Psoas muscle (tissue), 8 donors: ENCODE results near the gene LMOD3. TPM values are rescaled to one million over a fixed set of nuclear protein-coding genes. Genes with fewer than 3 reads are reported as not detected.

Source experiments
- ATAC-seq, 4 donors: fragments of 200-7000 bp; cut with Tn5 transposase; one replicate each; pipeline ENCODE4 v1.9.1; 2020; ENCODE audit warnings: moderate library complexity in 3 of 4, mild to moderate bottlenecking in 2 of 4
- DNase-seq, 2 donors: peaks; one replicate each; pipeline ENCODE4 v3.0.0-alpha.2; 2020
- H3K27ac ChIP-seq: fragments of 200-600 bp; one replicate; pipeline ENCODE4 v1.8.0; 2022
- H3K27me3 ChIP-seq, 3 donors: fragments of 200-600 bp in 1 of 3; one replicate each; pipeline versions ENCODE4 v1.6.1 to v1.8.0; 2013 to 2022; ENCODE audit warnings: low read length in 2 of 3, mild to moderate bottlenecking in 2 of 3, moderate library complexity in 1 of 3; ENCODE audit not compliant: insufficient read depth in 3 of 3
- H3K36me3 ChIP-seq, 2 donors: fragments of 200-600 bp in 1 of 2; one replicate each; pipeline versions ENCODE4 v1.6.1 to v1.8.0; 2013 to 2022; ENCODE audit warnings: low read depth in 1 of 2, mild to moderate bottlenecking in 1 of 2, moderate library complexity in 1 of 2; ENCODE audit not compliant: insufficient read depth in 1 of 2
- H3K4me1 ChIP-seq: fragments of 200-600 bp; one replicate; pipeline ENCODE4 v1.8.0; 2022
- H3K4me3 ChIP-seq: fragments of 200-600 bp; one replicate; pipeline ENCODE4 v1.8.0; 2022; ENCODE audit warnings: mild to moderate bottlenecking
- H3K9me3 ChIP-seq: fragments of 200-600 bp; one replicate; pipeline ENCODE4 v1.8.0; 2022
- WGBS, 3 donors: extraction: QIAGEN DNeasy Blood & Tissue Kit; methylation state at CpG; one replicate each; pipeline versions ENCODE4 v1.1.6 to v1.1.7; 2013; 5-methylcytosine and 5-hydroxymethylcytosine counted together
- intact Hi-C, 2 donors: fragments of 100-400 bp; cut with DNase I; formaldehyde crosslinking; loops; one replicate each; pipeline versions ENCODE4 v1.11.0 to v1.14.2; 2022
- polyA plus RNA-seq, 3 donors: library from polyadenylated mRNA; stranded (reverse); fragments of 200-250 nt; gene quantifications; one replicate each; pipeline ENCODE4 v1.2.3, GENCODE V29; 2013
- total RNA-seq, 4 donors: library from RNA; stranded (reverse); fragmentation: NEBNext Ultra II Directional in 2 of 4; extraction: Animal tissue kit (Norgen Biotek cat#: 25700) in 2 of 4; gene quantifications; one replicate each; pipeline versions ENCODE4 v1.2.1 to v1.2.4, GENCODE V29; 2021 to 2023
- TF ChIP-seq, protein P1 (sequence below): fragments of 200-600 bp; IDR thresholded peaks from one replicate; pipeline ENCODE4 v1.8.0; 2022; ENCODE audit warnings: antibody characterized with exemption
- donor health status: healthy with polysubstance abuse.
- donor health status: DM: no; HTN: no; CAD: no; lungs with moderate emphysema.
- donor health status: Bipolar disorder and iron deficiency.
- donor health status: healthy.
- donor health status: DM: yes; HTN: yes; CAD: no.
- donor health status: DM: no; HTN: no; CAD: no.
- donor health status: DM: no; HTN: no; CAD: no.
- donor health status: DM: yes; HTN: yes; CAD: no.

LMOD3 gene
- total and polyA plus RNA-seq, 7 donors, result 9.0 to 258 (median 133) TPM

- TF ChIP-seq, protein P1, sequence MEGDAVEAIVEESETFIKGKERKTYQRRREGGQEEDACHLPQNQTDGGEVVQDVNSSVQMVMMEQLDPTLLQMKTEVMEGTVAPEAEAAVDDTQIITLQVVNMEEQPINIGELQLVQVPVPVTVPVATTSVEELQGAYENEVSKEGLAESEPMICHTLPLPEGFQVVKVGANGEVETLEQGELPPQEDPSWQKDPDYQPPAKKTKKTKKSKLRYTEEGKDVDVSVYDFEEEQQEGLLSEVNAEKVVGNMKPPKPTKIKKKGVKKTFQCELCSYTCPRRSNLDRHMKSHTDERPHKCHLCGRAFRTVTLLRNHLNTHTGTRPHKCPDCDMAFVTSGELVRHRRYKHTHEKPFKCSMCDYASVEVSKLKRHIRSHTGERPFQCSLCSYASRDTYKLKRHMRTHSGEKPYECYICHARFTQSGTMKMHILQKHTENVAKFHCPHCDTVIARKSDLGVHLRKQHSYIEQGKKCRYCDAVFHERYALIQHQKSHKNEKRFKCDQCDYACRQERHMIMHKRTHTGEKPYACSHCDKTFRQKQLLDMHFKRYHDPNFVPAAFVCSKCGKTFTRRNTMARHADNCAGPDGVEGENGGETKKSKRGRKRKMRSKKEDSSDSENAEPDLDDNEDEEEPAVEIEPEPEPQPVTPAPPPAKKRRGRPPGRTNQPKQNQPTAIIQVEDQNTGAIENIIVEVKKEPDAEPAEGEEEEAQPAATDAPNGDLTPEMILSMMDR, result no peak
- no peaks in the 10 kb centered on the region for H3K9me3 ChIP-seq
- 36 to 64% (median 43%) methylated on average over 5 of the region's 5 CpGs for WGBS, 3 donors
- no peaks in the 10 kb centered on the region for H3K27me3 ChIP-seq
- DNase-seq (no peak), ATAC-seq (peak; percentile 52 to 55 (median 54))
- intact Hi-C loops, result loop anchor here in 1 of 2 donors (5.0 kb wide), 1 partner anchor 36 kb away; no protein-coding TSS in a partner anchor
- peak overlapping the region; percentile 98 for H3K27ac ChIP-seq
- H3K4me1 ChIP-seq, result peaks cover 53% of the 10 kb centered on the region
- peak overlapping the region; percentile 17 for H3K4me3 ChIP-seq
- peaks cover 0 to 8% of the 10 kb centered on the region in 2 donors for H3K36me3 ChIP-seq
Measured at GRCh38 chr3:69081583-69082262, 40.7 kb downstream of the LMOD3 start.

- Histone ChIP-seq H3K27ac (peak within 1 kb of the TSS; percentile 98), H3K36me3 (peaks cover 0 to 22% of the 10 kb centered on the region in 2 donors), H3K27me3 (no peaks in the 10 kb centered on the region), H3K4me1 (peaks cover 53% of the 10 kb centered on the region), H3K4me3 (peak within 1 kb of the TSS; percentile 88), H3K9me3 (no peaks in the 10 kb centered on the region)
- intact Hi-C loops, result loop anchor here in 1 of 2 donors (5.0 kb wide), 1 partner anchor 37 kb away; no protein-coding TSS in a partner anchor
- ATAC-seq (peak; percentile 71 to 81 (median 72)), DNase-seq (peak; percentile 93 to 94)
- WGBS, 3 donors, result 4 to 8% (median 7%) methylated on average over 27 to 37 of the region's 37 CpGs
- TF ChIP-seq, protein P1, result no peak
Measured at GRCh38 chr3:69080233-69080920, 42.0 kb downstream of the LMOD3 start, which contains the start of gene UBA3. TSS of gene UBA3 (minus strand) at chr3:69080365. CDS start at chr3:69080353, 12 bp downstream.

GRCh38 chr3:69079269-69080159 is 42.9 kb downstream of the LMOD3 start:
- peaks cover 0 to 30% of the 10 kb centered on the region in 2 donors for H3K36me3 ChIP-seq
- ATAC-seq, result peak; percentile 17 to 44 (median 30)
- peak overlapping the region; percentile 98 for H3K27ac ChIP-seq
- intact Hi-C loops, result loop anchor here (5.0 kb wide), 2 partner anchors 38 to 62 kb away; no protein-coding TSS in a partner anchor
- peak; percentile 25 to 56 for DNase-seq
- H3K4me1 ChIP-seq, result peaks cover 53% of the 10 kb centered on the region
- TF ChIP-seq, protein P1, result no peak
- 1 to 3% (median 2%) methylated on average over 21 to 29 of the region's 29 CpGs for WGBS, 3 donors
- no peaks in the 10 kb centered on the region for H3K9me3 ChIP-seq
- peak overlapping the region; percentile 88 for H3K4me3 ChIP-seq
- no peaks in the 10 kb centered on the region for H3K27me3 ChIP-seq

GRCh38 chr3:69072928-69073327 is 49.5 kb downstream of the LMOD3 start:
- intact Hi-C loops, result no loop called here
- no peak for ATAC-seq

More at GRCh38 chr3:69072928-69073327, 49.5 kb downstream of the LMOD3 start:
- TF ChIP-seq, protein P1, result no peak
- Histone ChIP-seq H3K27me3 (no peaks in the 10 kb centered on the region), H3K36me3 (peaks cover 0 to 94% of the 10 kb centered on the region in 2 donors), H3K9me3 (no peaks in the 10 kb centered on the region), H3K4me3 (no peak overlapping the region), H3K4me1 (peaks cover 4% of the 10 kb centered on the region), H3K27ac (no peak overlapping the region)
- no peak for DNase-seq
- 82 to 95% (median 83%) methylated on average over 3 of the region's 3 CpGs for WGBS, 3 donors
